Neural cell (in vitro differentiated cells): Measurements from ENCODE around the gene ESR1.

ENCODE experiments used
- EZH2 ChIP-seq: fragments of 200-600, 300-800 bp; shearing (Covaris generic), sonication (generic); IDR thresholded peaks from 2 replicates; pipeline ENCODE4 v1.6.1; 2014; ENCODE audit warnings: antibody characterized with exemption, low read length, borderline replicate concordance, mild to moderate bottlenecking; ENCODE audit not compliant: insufficient read depth, poor library complexity, severe bottlenecking
- POLR2AphosphoS5 ChIP-seq: IDR thresholded peaks from 2 replicates; pipeline ENCODE4 v1.6.1; 2012
- TF ChIP-seq, protein P1 (sequence below): fragments of 450-650 bp; IDR thresholded peaks from 2 replicates; pipeline ENCODE4 v1.5.1; 2014; ENCODE audit warnings: antibody characterized with exemption, mild to moderate bottlenecking, moderate library complexity; ENCODE audit not compliant: poor library complexity, severe bottlenecking

DNA sequence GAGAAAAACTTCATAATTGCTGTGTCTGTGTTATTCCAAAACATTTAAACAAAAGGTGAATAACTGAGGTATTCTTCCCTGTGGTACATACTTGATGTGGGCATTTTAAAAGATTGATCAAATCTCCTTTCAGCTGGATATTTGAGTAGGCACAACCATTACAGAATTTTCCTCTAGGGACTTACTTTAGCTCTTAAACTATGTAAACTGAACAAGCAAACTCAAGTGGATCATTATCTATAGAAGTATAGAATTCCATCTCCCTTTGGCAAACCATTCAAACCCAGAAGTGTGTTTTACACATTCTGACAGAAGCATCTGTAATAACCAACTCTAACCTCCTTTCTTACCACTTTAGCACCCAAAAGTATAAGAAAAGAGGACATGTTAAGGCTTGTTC lies 241.4 kb downstream of the ESR1 start:
- TF ChIP-seq, protein P1, sequence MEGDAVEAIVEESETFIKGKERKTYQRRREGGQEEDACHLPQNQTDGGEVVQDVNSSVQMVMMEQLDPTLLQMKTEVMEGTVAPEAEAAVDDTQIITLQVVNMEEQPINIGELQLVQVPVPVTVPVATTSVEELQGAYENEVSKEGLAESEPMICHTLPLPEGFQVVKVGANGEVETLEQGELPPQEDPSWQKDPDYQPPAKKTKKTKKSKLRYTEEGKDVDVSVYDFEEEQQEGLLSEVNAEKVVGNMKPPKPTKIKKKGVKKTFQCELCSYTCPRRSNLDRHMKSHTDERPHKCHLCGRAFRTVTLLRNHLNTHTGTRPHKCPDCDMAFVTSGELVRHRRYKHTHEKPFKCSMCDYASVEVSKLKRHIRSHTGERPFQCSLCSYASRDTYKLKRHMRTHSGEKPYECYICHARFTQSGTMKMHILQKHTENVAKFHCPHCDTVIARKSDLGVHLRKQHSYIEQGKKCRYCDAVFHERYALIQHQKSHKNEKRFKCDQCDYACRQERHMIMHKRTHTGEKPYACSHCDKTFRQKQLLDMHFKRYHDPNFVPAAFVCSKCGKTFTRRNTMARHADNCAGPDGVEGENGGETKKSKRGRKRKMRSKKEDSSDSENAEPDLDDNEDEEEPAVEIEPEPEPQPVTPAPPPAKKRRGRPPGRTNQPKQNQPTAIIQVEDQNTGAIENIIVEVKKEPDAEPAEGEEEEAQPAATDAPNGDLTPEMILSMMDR = no peak
- no peak for TF ChIP-seq EZH2
- TF ChIP-seq POLR2AphosphoS5 = no peak
